H1 (cell line): Measurements from ENCODE around the gene PTCD3. TPM values are rescaled to one million over a fixed set of nuclear protein-coding genes. Genes with fewer than 3 reads are reported as not detected.

Source experiments
- CTCF ChIA-PET: fragments of 300-600 bp; sonication (Branson Sonifier 250); formaldehyde crosslinking; loops from one replicate; lab custom pipeline; 2021; ENCODE audit not compliant: partially characterized antibody; lab: Charles Lee
- POLR2A ChIA-PET: fragments of 300-600 bp; sonication (Branson Sonifier 250); formaldehyde crosslinking; loops from one replicate; lab custom pipeline; 2021; ENCODE audit warnings: inconsistent platforms; ENCODE audit not compliant: partially characterized antibody; lab: Charles Lee
- DNase-seq, 2 experiments: peaks; one replicate each; pipeline versions ENCODE4 v3.0.0 to v3.0.0-alpha.2; 2010 to 2022; ENCODE audit warnings: low spot score in 2 of 2, low read depth in 1 of 2, mixed read lengths in 1 of 2
- FAIRE-seq: peaks from 2 replicates; lab custom pipeline; 2011; peaks lifted over from hg19 to GRCh38; lab: Jason Lieb, UNC
- H2AFZ ChIP-seq: 2 replicates; pipeline ENCODE4 v1.8.1; 2012; ENCODE audit warnings: low read length, inconsistent platforms
- H2AK5ac ChIP-seq: 2 replicates; pipeline ENCODE4 v1.6.1; 2013; ENCODE audit warnings: low read depth, low read length
- H2BK120ac ChIP-seq: replicated peaks from 2 replicates; pipeline ENCODE3; 2013; ENCODE audit warnings: low read depth, low read length, inconsistent platforms
- H2BK12ac ChIP-seq: 2 replicates; pipeline ENCODE4 v1.6.1; 2013; ENCODE audit warnings: low read depth, low read length
- H2BK15ac ChIP-seq: 2 replicates; pipeline ENCODE4 v1.6.1; 2013; ENCODE audit warnings: low read length
- H2BK20ac ChIP-seq: 2 replicates; pipeline ENCODE4 v1.6.1; 2013; ENCODE audit warnings: low read length
- H2BK5ac ChIP-seq: 2 replicates; pipeline ENCODE4 v1.6.1; 2013; ENCODE audit warnings: low read depth, low read length
- H3K14ac ChIP-seq: 2 replicates; pipeline ENCODE4 v1.6.1; 2013; ENCODE audit warnings: inconsistent platforms; ENCODE audit not compliant: insufficient read length
- H3K18ac ChIP-seq: 2 replicates; pipeline ENCODE4 v1.6.1; 2013; ENCODE audit warnings: low read length; ENCODE audit errors: extremely low read depth
- H3K23ac ChIP-seq: 2 replicates; pipeline ENCODE4 v1.6.1; 2013; ENCODE audit warnings: inconsistent platforms; ENCODE audit not compliant: insufficient read length
- H3K23me2 ChIP-seq: 2 replicates; pipeline ENCODE4 v1.6.1; 2013; ENCODE audit warnings: low read depth, low read length
- H3K27ac ChIP-seq: 2 replicates; pipeline ENCODE4 v1.6.1; 2011; ENCODE audit warnings: low read depth, low read length, inconsistent platforms
- H3K27me3 ChIP-seq, 4 experiments: replicated peaks in 1 of 4; 1 replicate in 1 of 4; 2 replicates in 3 of 4; pipeline versions ENCODE4 v1.6.1 to v1.8.1; 2011 to 2013; ENCODE audit warnings: low read length in 3 of 4, mild to moderate bottlenecking in 3 of 4, inconsistent platforms in 2 of 4, mixed read lengths in 2 of 4, moderate library complexity in 1 of 4; ENCODE audit not compliant: control insufficient read depth in 3 of 4, insufficient read depth in 3 of 4; ENCODE audit errors: extremely low read depth in 1 of 4
- H3K36me3 ChIP-seq, 4 experiments: 2 replicates each; pipeline versions ENCODE4 v1.6.1 to v1.8.1; 2011 to 2013; ENCODE audit warnings: mild to moderate bottlenecking in 4 of 4, low read length in 3 of 4, moderate library complexity in 2 of 4, control low read depth in 1 of 4, inconsistent platforms in 1 of 4; ENCODE audit not compliant: insufficient read depth in 4 of 4, control insufficient read depth in 2 of 4
- H3K4ac ChIP-seq: replicated peaks from 2 replicates; pipeline ENCODE3; 2013; ENCODE audit warnings: low read length, low read depth, mixed read lengths, inconsistent platforms; ENCODE audit not compliant: insufficient read length
- H3K4me1 ChIP-seq, 4 experiments: replicated peaks in 1 of 4; 1 replicate in 1 of 4; 2 replicates in 3 of 4; pipeline versions ENCODE4 v1.6.1 to v1.8.1; 2011 to 2013; ENCODE audit warnings: low read length in 3 of 4, inconsistent platforms in 2 of 4, mixed read lengths in 1 of 4; ENCODE audit not compliant: insufficient read depth in 4 of 4, control insufficient read depth in 3 of 4
- H3K4me2 ChIP-seq, 2 experiments: 2 replicates each; pipeline versions ENCODE4 v1.6.1 to v1.8.1; 2011 to 2013; ENCODE audit warnings: low read depth in 2 of 2, low read length in 2 of 2, control low read depth in 1 of 2, inconsistent platforms in 1 of 2, mild to moderate bottlenecking in 1 of 2; ENCODE audit not compliant: insufficient read depth in 1 of 2
- H3K4me3 ChIP-seq, 4 experiments: fragments of 200-600, 300-600 bp in 1 of 4; sonication (generic), shearing (Covaris generic), sonication (Bioruptor Twin) in 1 of 4; 2 replicates each; pipeline versions ENCODE4 v1.5.1 to v1.8.1; 2011 to 2016; ENCODE audit warnings: low read length in 4 of 4, low read depth in 3 of 4, control low read depth in 2 of 4, inconsistent platforms in 2 of 4, mild to moderate bottlenecking in 2 of 4, mixed read lengths in 1 of 4, moderate library complexity in 1 of 4; ENCODE audit not compliant: insufficient read depth in 2 of 4; ENCODE audit errors: extremely low read depth in 1 of 4
- H3K56ac ChIP-seq: replicated peaks from 2 replicates; pipeline ENCODE3; 2013; ENCODE audit warnings: low read depth, mild to moderate bottlenecking, mixed read lengths, low read length, inconsistent platforms; ENCODE audit not compliant: insufficient read length
- H3K79me1 ChIP-seq: 2 replicates; pipeline ENCODE4 v1.6.1; 2013; ENCODE audit warnings: low read depth, low read length, control low read depth
- H3K79me2 ChIP-seq, 2 experiments: 2 replicates each; pipeline versions ENCODE4 v1.6.1 to v1.8.1; 2012 to 2013; ENCODE audit warnings: low read length in 2 of 2, mild to moderate bottlenecking in 2 of 2, inconsistent platforms in 1 of 2; ENCODE audit not compliant: insufficient read depth in 2 of 2, control insufficient read depth in 1 of 2
- H3K9ac ChIP-seq, 4 experiments: replicated peaks in 1 of 4; 1 replicate in 1 of 4; 2 replicates in 3 of 4; pipeline versions ENCODE4 v1.6.1 to v1.8.1; 2011 to 2013; ENCODE audit warnings: low read depth in 3 of 4, low read length in 3 of 4, control low read depth in 2 of 4, mild to moderate bottlenecking in 2 of 4, moderate library complexity in 2 of 4, inconsistent platforms in 1 of 4; ENCODE audit errors: extremely low read depth in 1 of 4
- H3K9me3 ChIP-seq, 2 experiments: 2 replicates each; pipeline versions ENCODE4 v1.6.1 to v1.8.1; 2012 to 2013; ENCODE audit warnings: mild to moderate bottlenecking in 2 of 2, moderate library complexity in 2 of 2, control low read depth in 1 of 2, inconsistent platforms in 1 of 2, low read depth in 1 of 2, low read length in 1 of 2, mixed read lengths in 1 of 2; ENCODE audit not compliant: insufficient read depth in 2 of 2
- H4K20me1 ChIP-seq, 2 experiments: replicated peaks in 1 of 2; 2 replicates each; pipeline versions ENCODE3 to v1.8.1; 2011 to 2013; ENCODE audit warnings: inconsistent platforms in 2 of 2, low read length in 2 of 2, mild to moderate bottlenecking in 1 of 2; ENCODE audit not compliant: insufficient read depth in 2 of 2, control insufficient read depth in 1 of 2
- H4K5ac ChIP-seq: 2 replicates; pipeline ENCODE4 v1.6.1; 2013; ENCODE audit warnings: low read length, low read depth, mixed read lengths, inconsistent platforms; ENCODE audit not compliant: insufficient read length
- H4K8ac ChIP-seq: 2 replicates; pipeline ENCODE4 v1.8.0; 2013; ENCODE audit warnings: mild to moderate bottlenecking, moderate library complexity, low read length, inconsistent platforms; ENCODE audit not compliant: insufficient read depth; ENCODE audit errors: extremely low read depth
- H4K91ac ChIP-seq: replicated peaks from 2 replicates; pipeline ENCODE3; 2013; ENCODE audit warnings: low read length, mixed read lengths, inconsistent platforms; ENCODE audit not compliant: insufficient read length
- BACH1 ChIP-seq: IDR thresholded peaks from 2 replicates; pipeline ENCODE4 v1.6.1; 2012; ENCODE audit warnings: low read length, improper control_type of control experiment
- EZH2 ChIP-seq: fragments of 200-600 bp; sonication (generic); IDR thresholded peaks from 2 replicates; pipeline ENCODE4 v1.7.1; 2012; ENCODE audit warnings: low read depth, mild to moderate bottlenecking, moderate library complexity, low read length, inconsistent platforms; ENCODE audit not compliant: severe bottlenecking
- GABPA ChIP-seq: IDR thresholded peaks from 2 replicates; pipeline ENCODE4 v1.6.1; 2011; ENCODE audit warnings: mild to moderate bottlenecking, low read length, moderate library complexity, borderline replicate concordance; ENCODE audit not compliant: insufficient read depth
- HDAC2 ChIP-seq, 2 experiments: fragments of 300-600 bp in 1 of 2; sonication (generic) in 1 of 2; IDR thresholded peaks; 2 replicates each; pipeline ENCODE4 v1.6.1; 2011 to 2012; ENCODE audit warnings: low read depth in 2 of 2, low read length in 2 of 2, mild to moderate bottlenecking in 2 of 2, moderate library complexity in 2 of 2, borderline replicate concordance in 1 of 2, inconsistent platforms in 1 of 2
- HDAC6 ChIP-seq: IDR thresholded peaks from one replicate; pipeline ENCODE4 v1.7.1; 2012; ENCODE audit warnings: low read depth, mild to moderate bottlenecking, inconsistent platforms, low read length, moderate library complexity
- KDM5A ChIP-seq: fragments of 200-600 bp; IDR thresholded peaks from 2 replicates; pipeline ENCODE4 v1.7.1; 2012; ENCODE audit warnings: mild to moderate bottlenecking, low read length, inconsistent platforms, mixed read lengths
- MAFK ChIP-seq: IDR thresholded peaks from 2 replicates; pipeline ENCODE4 v1.6.1; 2012; ENCODE audit warnings: low read depth, mild to moderate bottlenecking, improper control_type of control experiment, low read length
- NANOG ChIP-seq: IDR thresholded peaks from 2 replicates; pipeline ENCODE4 v1.6.1; 2011; ENCODE audit warnings: low read length, low read depth, mild to moderate bottlenecking, inconsistent platforms; ENCODE audit not compliant: insufficient read depth, poor library complexity, severe bottlenecking
- TAF1 ChIP-seq: IDR thresholded peaks from 2 replicates; pipeline ENCODE4 v1.6.1; 2011; ENCODE audit warnings: mild to moderate bottlenecking, low read depth, low read length
- TCF12 ChIP-seq: IDR thresholded peaks from 2 replicates; pipeline ENCODE4 v1.6.1; 2011; ENCODE audit warnings: low read depth, mild to moderate bottlenecking, low read length
- YY1 ChIP-seq: IDR thresholded peaks from 2 replicates; pipeline ENCODE4 v1.6.1; 2011; ENCODE audit warnings: low read depth, mild to moderate bottlenecking, low read length
- ZNF274 ChIP-seq: IDR thresholded peaks from 2 replicates; pipeline ENCODE4 v1.7.0; 2012; ENCODE audit warnings: low read length, borderline replicate concordance; ENCODE audit errors: extremely low read depth
- WGBS, 2 experiments: shearing (Covaris generic) in 1 of 2; methylation state at CpG; one replicate each; pipeline versions ENCODE4 v1.1.6 to v1.1.7; 2013 to 2015; ENCODE audit warnings: low lambda C conversion rate in 2 of 2, mixed read lengths in 2 of 2, inconsistent platforms in 1 of 2, low coverage in 1 of 2, missing lambda C conversion rate in 1 of 2; ENCODE audit not compliant: insufficient replicate concordance in 2 of 2, insufficient coverage in 1 of 2, insufficient read length in 1 of 2; ENCODE audit errors: extremely low coverage in 1 of 2, missing lambda C conversion rate in 1 of 2; 5-methylcytosine and 5-hydroxymethylcytosine counted together
- polyA plus RNA-seq, 7 experiments: library from polyadenylated mRNA; depleted of rRNA in 3 of 7; stranded (reverse) in 5 of 7; unstranded in 2 of 7; fragments of >200 nt in 5 of 7; fragments of 200-250 nt in 2 of 7; gene quantifications; 1 replicate in 5 of 7; 2 replicates in 1 of 7; 4 replicates in 1 of 7; pipeline versions ENCODE4 v1.2.1 to v1.2.3, GENCODE V29; 2011 to 2013; ENCODE audit warnings: missing spikeins in 2 of 7, mixed read lengths in 2 of 7
- total RNA-seq: library from RNA; stranded (reverse); fragmentation: NEBNext Ultra II Directional; extraction: Animal tissue kit (Norgen Biotek cat#: 25700); gene quantifications from 2 replicates; pipeline ENCODE4 v1.2.1, GENCODE V29; 2021
- TF ChIP-seq, protein P1 (sequence below): IDR thresholded peaks from 2 replicates; pipeline ENCODE4 v1.6.1; 2012; ENCODE audit warnings: inconsistent platforms

Gene PTCD3
- total and polyA plus RNA-seq, 2 of the 8 experiments (the other 6 are each of a cell fraction or from before 2014, with no cell fraction given) = 64.3 to 192 TPM

- Histone ChIP-seq H3K36me3 (peaks cover 13 to 56% (median 35%) of the 10 kb centered on the region in 4 experiments), H2BK5ac (no peak overlapping the region), H3K18ac (no peak overlapping the region), H2BK15ac (no peak overlapping the region), H3K27me3 (no peaks in the 10 kb centered on the region), H2BK120ac (no peak overlapping the region), H3K4ac (no peak overlapping the region), H3K4me2 (no peak overlapping the region), H3K79me2 (no peaks in the 10 kb centered on the region), H3K56ac (no peak overlapping the region), H2BK20ac (no peak overlapping the region), H4K8ac (no peak overlapping the region), H3K79me1 (no peaks in the 10 kb centered on the region), H3K4me1 (no peaks in the 10 kb centered on the region), H3K23ac (no peak overlapping the region), H2BK12ac (no peak overlapping the region), H4K91ac (no peak overlapping the region), H3K14ac (no peak overlapping the region), H3K27ac (no peak overlapping the region), H2AK5ac (no peak overlapping the region), H4K20me1 (no peaks in the 10 kb centered on the region), H3K9me3 (no peaks in the 10 kb centered on the region), H2AFZ (no peak overlapping the region), H3K23me2 (no peaks in the 10 kb centered on the region), H4K5ac (no peak overlapping the region), H3K4me3 (no peak overlapping the region), H3K9ac (no peak overlapping the region)
- POLR2A ChIA-PET = interaction anchor here (1.1 to 1.5 kb wide), 3 partner anchors 14 to 105 kb away, joined by 3 to 4 read pairs (median 3); no protein-coding TSS in a partner anchor
- CTCF ChIA-PET = interaction anchor here (0.6 kb wide), 1 partner anchor 43 kb away, joined by 3 read pairs; no protein-coding TSS in a partner anchor
- WGBS, 2 experiments = 92% methylated on average over 2 of the region's 2 CpGs; no CpG with 5 or more reads in 1 of the 2 experiments
- DNase-seq = no peak
- no peak for FAIRE-seq
- TF ChIP-seq EZH2 = no peak
- TF ChIP-seq HDAC6 = no peak
- no peak for TF ChIP-seq YY1
- no peak for TF ChIP-seq GABPA
- TF ChIP-seq ZNF274 = no peak
- no peak for TF ChIP-seq KDM5A
- TF ChIP-seq, protein P1, sequence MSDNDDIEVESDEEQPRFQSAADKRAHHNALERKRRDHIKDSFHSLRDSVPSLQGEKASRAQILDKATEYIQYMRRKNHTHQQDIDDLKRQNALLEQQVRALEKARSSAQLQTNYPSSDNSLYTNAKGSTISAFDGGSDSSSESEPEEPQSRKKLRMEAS = no peak
- TF ChIP-seq TAF1 = no peak
- no peak for TF ChIP-seq MAFK
- TF ChIP-seq BACH1 = no peak
- no peak for TF ChIP-seq NANOG
- TF ChIP-seq TCF12 = no peak
- no peak for TF ChIP-seq HDAC2 (IDR thresholded peaks at IDR 0.05; ENCODE audit: borderline replicate concordance in 1 of 2, low read depth in 2 of 2, low read length in 2 of 2)
Measured at GRCh38 chr2:86157009-86157556, 51.0 kb downstream of the PTCD3 start.
